CD4-positive, alpha-beta T cell treated with Interleukin-15 for 4 hours (primary cell): ENCODE results near the gene GPC4.
"Not testable (repeated sequence)": the region's sequence is repeated elsewhere in the genome, so short reads cannot be mapped to it uniquely, and the experiment has no call there.

Source experiments
- DNase-seq: peaks from one replicate; pipeline ENCODE4 v3.0.0-alpha.2; 2020; ENCODE audit warnings: low spot score

GPC4 gene

GRCh38 chrX:133365871-133366611 lies 49.2 kb downstream of the GPC4 start:
- no peak for DNase-seq

- DNase-seq, result no peak
These were observed 50.4 kb downstream of the GPC4 start for GRCh38 chrX:133364865-133365264.

GRCh38 chrX:133364196-133364595 lies 51.1 kb downstream of the GPC4 start:
- DNase-seq, result no peak

- no peak for DNase-seq
These were observed 52.8 kb downstream of the GPC4 start for GRCh38 chrX:133362538-133362937.

GRCh38 chrX:133359466-133359865 lies 55.8 kb downstream of the GPC4 start:
- no peak for DNase-seq

GRCh38 chrX:133353233-133353632 lies 62.1 kb downstream of the GPC4 start:
- DNase-seq, result no peak

GRCh38 chrX:133350751-133351150 lies 64.5 kb downstream of the GPC4 start:
- DNase-seq, result no peak

GRCh38 chrX:133346026-133346425 lies 69.3 kb downstream of the GPC4 start:
- no peak for DNase-seq

- DNase-seq, result no peak
These were observed 75.7 kb downstream of the GPC4 start for GRCh38 chrX:133339566-133339965.

- DNase-seq, result no peak
These were observed 78.0 kb downstream of the GPC4 start for GRCh38 chrX:133337250-133337649.

GRCh38 chrX:133335027-133335426 lies 80.3 kb downstream of the GPC4 start:
- no peak for DNase-seq

- DNase-seq, result no peak
These were observed 82.0 kb downstream of the GPC4 start for GRCh38 chrX:133333154-133333750.

GRCh38 chrX:133332737-133333136 lies 82.6 kb downstream of the GPC4 start:
- DNase-seq, result no peak

GRCh38 chrX:133330956-133331355 lies 84.3 kb downstream of the GPC4 start:
- no peak for DNase-seq

- DNase-seq, result no peak
These were observed 89.9 kb downstream of the GPC4 start for GRCh38 chrX:133325422-133325821.

- DNase-seq, result no peak
These were observed 91.9 kb downstream of the GPC4 start for GRCh38 chrX:133323431-133323830.

GRCh38 chrX:133322269-133322668 lies 93.0 kb downstream of the GPC4 start:
- DNase-seq, result not testable (repeated sequence)

- no peak for DNase-seq
These were observed 93.8 kb downstream of the GPC4 start for GRCh38 chrX:133321451-133321850.

GRCh38 chrX:133314281-133314680 lies 101.0 kb downstream of the GPC4 start:
- DNase-seq, result no peak

GRCh38 chrX:133308499-133308897 lies 106.8 kb downstream of the GPC4 start:
- no peak for DNase-seq

GRCh38 chrX:133307637-133308498 lies 107.4 kb downstream of the GPC4 start:
- DNase-seq, result no peak

GRCh38 chrX:133307094-133307493 lies 108.2 kb downstream of the GPC4 start:
- no peak for DNase-seq

- DNase-seq, result no peak
These were observed 109.0 kb downstream of the GPC4 start for GRCh38 chrX:133306316-133306715.
